ENCODE measurements around the gene SUFU.

The SUFU gene

GRCh38 chr10:102669206-102670064 lies 165.7 kb downstream of the SUFU start:
- H3K27ac Mint-ChIP-seq: no peak overlapping the region
- no peaks in the 10 kb centered on the region for H3K36me3 Mint-ChIP-seq
- H3K27me3 Mint-ChIP-seq: no peaks in the 10 kb centered on the region
- H3K4me1 Mint-ChIP-seq (ENCODE audit: low read depth): peaks cover 28% of the 10 kb centered on the region
- H3K9me3 Mint-ChIP-seq (ENCODE audit: low read depth): no peaks in the 10 kb centered on the region
- no peak overlapping the region for H3K4me3 Mint-ChIP-seq

DNA sequence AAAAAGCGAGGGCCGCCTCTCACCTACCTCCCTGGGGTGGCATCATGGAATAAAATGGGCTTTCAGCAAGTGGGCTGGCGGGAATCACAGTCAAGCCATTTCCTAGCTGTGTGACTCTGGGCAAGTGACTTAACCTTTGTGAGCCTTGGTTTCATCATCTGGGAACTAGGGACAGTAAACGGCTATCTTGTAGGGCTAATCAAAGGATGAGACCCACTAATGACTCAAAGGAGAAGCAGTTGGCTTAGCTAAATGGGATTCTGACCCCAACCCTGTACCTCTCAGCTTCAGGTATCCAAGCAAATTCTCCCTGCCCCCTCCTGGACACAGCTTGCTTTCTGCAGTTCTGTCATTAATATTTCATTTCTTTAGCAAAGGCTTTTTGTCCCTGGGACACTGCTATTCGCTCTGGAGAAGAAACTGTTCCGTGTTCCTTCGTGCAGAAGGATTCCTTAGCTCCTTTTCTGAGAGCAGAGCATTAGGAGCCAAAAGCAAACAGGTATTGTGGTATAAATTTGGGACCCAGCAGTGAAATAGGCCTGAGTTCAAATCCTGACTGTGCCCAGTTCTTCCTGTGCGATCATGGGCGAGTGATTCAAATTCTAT lies 166.4 kb downstream of the SUFU start:
- no peak overlapping the region for H3K4me3 Mint-ChIP-seq
- no peaks in the 10 kb centered on the region for H3K9me3 Mint-ChIP-seq (ENCODE audit: low read depth)
- H3K36me3 Mint-ChIP-seq: no peaks in the 10 kb centered on the region
- peaks cover 35% of the 10 kb centered on the region for H3K4me1 Mint-ChIP-seq (ENCODE audit: low read depth)
- no peaks in the 10 kb centered on the region for H3K27me3 Mint-ChIP-seq
- no peak overlapping the region for H3K27ac Mint-ChIP-seq

DNA sequence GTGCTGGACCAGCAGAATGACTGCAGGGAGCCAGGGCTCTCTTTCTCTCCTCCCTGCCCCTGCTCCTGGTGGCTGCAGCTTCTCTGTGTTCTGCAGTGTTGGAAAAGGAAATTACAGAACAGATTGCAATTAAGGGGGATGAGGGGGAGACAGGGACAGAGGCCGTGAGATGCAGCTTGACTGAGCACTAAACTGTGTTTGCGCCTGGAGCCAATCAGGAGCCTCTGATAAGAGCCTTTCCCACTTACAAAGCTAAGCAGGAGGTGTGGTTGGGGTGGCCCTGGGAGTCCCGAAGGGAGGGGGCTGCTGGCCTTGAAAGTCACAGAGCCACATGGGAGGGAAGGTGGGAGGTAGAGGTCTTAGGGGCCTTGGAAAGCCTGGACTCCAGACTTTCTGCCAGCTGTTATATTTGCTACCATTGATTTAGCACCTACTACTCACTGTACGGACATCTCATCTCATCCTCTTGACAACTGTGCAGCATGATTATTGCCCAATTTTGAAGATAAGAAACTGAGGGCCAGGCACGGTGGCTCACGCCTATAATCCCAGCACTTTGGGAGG lies 167.2 kb downstream of the SUFU start:
- Mint-ChIP-seq H3K27me3 (no peaks in the 10 kb centered on the region), H3K27ac (no peak overlapping the region), H3K9me3 (ENCODE audit: low read depth) (no peaks in the 10 kb centered on the region), H3K36me3 (no peaks in the 10 kb centered on the region), H3K4me1 (ENCODE audit: low read depth) (peaks cover 43% of the 10 kb centered on the region), H3K4me3 (no peak overlapping the region)

GRCh38 chr10:102673236-102673818 lies 169.6 kb downstream of the SUFU start:
- no peaks in the 10 kb centered on the region for H3K27me3 Mint-ChIP-seq
- peak overlapping the region; percentile 86 for H3K4me3 Mint-ChIP-seq
- H3K9me3 Mint-ChIP-seq (ENCODE audit: low read depth): no peaks in the 10 kb centered on the region
- no peaks in the 10 kb centered on the region for H3K36me3 Mint-ChIP-seq
- peak overlapping the region; percentile 89 for H3K27ac Mint-ChIP-seq
- peaks cover 47% of the 10 kb centered on the region for H3K4me1 Mint-ChIP-seq (ENCODE audit: low read depth)

- peak overlapping the region; percentile 89 for H3K27ac Mint-ChIP-seq
- no peaks in the 10 kb centered on the region for H3K27me3 Mint-ChIP-seq
- H3K36me3 Mint-ChIP-seq: no peaks in the 10 kb centered on the region
- H3K4me3 Mint-ChIP-seq: peak overlapping the region; percentile 86
- H3K4me1 Mint-ChIP-seq (ENCODE audit: low read depth): peaks cover 48% of the 10 kb centered on the region
- H3K9me3 Mint-ChIP-seq (ENCODE audit: low read depth): no peaks in the 10 kb centered on the region
Measured at GRCh38 chr10:102673819-102674511, 170.2 kb downstream of the SUFU start.

GRCh38 chr10:102674566-102674965 lies 170.8 kb downstream of the SUFU start:
- Mint-ChIP-seq H3K4me3 (peak overlapping the region; percentile 86), H3K9me3 (ENCODE audit: low read depth) (no peaks in the 10 kb centered on the region), H3K36me3 (no peaks in the 10 kb centered on the region), H3K4me1 (ENCODE audit: low read depth) (peaks cover 48% of the 10 kb centered on the region), H3K27ac (peak overlapping the region; percentile 13), H3K27me3 (no peaks in the 10 kb centered on the region)

DNA sequence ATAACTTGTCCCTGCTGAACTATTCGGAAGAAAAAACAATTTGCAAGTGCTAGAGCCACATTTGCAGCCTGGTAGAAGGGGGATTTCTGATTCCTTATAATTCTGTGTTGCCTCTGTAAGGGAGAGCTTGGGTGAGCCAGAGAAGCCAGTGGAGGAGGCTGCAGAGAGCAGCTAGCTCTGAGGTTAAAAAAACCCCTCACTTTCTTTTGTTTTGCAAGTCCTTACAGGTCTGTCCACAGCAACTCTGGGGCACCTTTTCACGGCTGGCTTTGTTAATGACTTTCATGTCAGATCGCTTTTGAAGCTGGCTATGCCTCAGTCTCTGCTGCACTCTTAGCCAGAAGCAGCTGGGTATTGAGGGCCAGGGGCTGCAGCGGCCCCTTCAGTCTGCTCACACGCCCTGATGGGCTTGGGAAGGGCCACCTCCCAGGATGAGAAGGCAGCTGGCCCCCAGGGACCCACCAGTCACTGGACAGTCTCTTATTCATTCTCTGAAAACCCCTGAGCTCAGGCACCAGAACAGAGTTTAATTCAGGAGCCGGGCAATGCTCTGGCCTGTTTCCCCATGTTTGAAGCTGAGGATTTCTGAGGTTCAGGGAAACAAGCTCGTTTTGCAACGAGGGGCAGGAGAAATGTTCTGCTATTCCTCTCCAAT lies 171.4 kb downstream of the SUFU start:
- Mint-ChIP-seq H3K4me3 (peak overlapping the region; percentile 86), H3K27me3 (no peaks in the 10 kb centered on the region), H3K36me3 (no peaks in the 10 kb centered on the region), H3K4me1 (ENCODE audit: low read depth) (peaks cover 48% of the 10 kb centered on the region), H3K9me3 (ENCODE audit: low read depth) (no peaks in the 10 kb centered on the region), H3K27ac (peak overlapping the region; percentile 13)

GRCh38 chr10:102675666-102676533 lies 172.1 kb downstream of the SUFU start:
- H3K4me3 Mint-ChIP-seq: peak overlapping the region; percentile 86
- H3K4me1 Mint-ChIP-seq (ENCODE audit: low read depth): peaks cover 48% of the 10 kb centered on the region
- no peaks in the 10 kb centered on the region for H3K9me3 Mint-ChIP-seq (ENCODE audit: low read depth)
- peak overlapping the region; percentile 41 for H3K27ac Mint-ChIP-seq
- no peaks in the 10 kb centered on the region for H3K27me3 Mint-ChIP-seq
- H3K36me3 Mint-ChIP-seq: no peaks in the 10 kb centered on the region

DNA sequence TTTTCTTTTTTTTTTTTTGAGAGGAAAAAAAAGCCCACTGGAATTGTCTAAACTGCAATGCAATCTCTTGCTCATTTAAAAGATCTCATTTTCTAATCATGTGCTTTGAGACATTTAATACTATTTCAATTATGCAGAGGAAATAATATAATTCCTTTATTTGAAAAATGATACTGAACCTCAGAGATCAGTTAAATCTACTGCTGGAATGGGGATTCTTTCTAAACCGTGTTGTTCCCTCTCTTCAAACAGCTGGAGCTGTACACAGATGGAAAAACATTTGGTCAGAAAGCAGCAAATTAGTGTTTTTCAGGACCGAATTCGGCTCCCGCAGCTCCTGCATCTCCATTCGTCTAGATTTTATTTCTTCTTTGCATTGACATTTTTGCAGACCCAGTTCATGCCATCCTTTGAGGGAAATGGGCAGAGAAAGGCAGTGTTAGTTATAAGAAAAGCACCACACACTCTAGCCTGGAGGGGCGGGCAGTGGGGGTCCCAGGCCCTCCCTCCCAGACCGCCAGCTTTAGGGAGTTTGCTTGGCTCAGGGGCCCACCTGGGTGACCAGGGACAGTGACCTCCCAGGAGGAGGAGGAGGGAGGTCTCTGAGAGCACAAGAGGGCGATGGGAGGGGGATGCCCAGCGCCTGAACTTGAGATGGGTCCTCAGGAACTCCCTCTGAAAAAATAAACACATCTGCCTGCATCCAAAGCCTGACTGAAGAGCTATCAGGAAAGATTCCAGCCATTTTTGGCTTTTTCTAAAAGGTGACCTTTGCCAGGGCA lies 173.0 kb downstream of the SUFU start:
- peaks cover 51% of the 10 kb centered on the region for H3K4me1 Mint-ChIP-seq (ENCODE audit: low read depth)
- H3K9me3 Mint-ChIP-seq (ENCODE audit: low read depth): no peaks in the 10 kb centered on the region
- H3K27ac Mint-ChIP-seq: no peak overlapping the region
- H3K36me3 Mint-ChIP-seq: no peaks in the 10 kb centered on the region
- no peaks in the 10 kb centered on the region for H3K27me3 Mint-ChIP-seq
- H3K4me3 Mint-ChIP-seq: no peak overlapping the region

DNA sequence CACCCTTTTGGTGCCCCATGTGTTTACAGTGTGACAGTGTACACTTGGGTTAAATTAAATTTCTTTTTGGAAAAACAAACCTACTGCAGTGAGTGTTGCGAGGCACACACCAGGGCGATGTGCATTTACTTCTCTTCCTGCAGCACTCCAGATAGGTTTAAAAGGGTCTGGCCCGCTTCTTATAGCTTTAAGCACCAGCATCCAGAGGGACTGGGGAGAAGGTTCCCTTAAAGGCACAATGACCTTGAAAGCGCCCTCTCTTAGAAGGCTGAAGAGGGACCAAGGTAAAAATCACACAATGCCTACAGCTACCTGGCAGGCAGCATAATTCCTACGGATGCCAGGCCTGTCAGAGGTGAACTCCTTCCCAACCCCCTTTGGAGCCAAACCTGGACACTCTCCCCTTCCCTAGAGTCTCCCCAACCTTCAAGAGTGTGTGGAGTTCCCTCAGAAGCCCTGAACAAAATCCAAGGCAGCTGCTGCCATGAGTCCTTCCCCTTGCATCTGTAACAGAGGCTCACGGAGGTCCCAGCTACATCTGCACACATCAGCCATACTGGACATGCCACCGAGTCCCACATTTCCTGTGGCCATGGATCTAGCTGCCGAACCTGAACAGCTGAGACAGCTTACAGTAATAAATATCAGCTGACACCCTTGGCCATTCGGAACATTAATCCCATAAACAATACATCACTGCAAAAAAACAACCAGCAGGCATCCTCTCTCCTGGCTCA lies 173.7 kb downstream of the SUFU start:
- Mint-ChIP-seq H3K4me1 (ENCODE audit: low read depth) (peaks cover 59% of the 10 kb centered on the region), H3K9me3 (ENCODE audit: low read depth) (no peaks in the 10 kb centered on the region), H3K4me3 (no peak overlapping the region), H3K27ac (no peak overlapping the region), H3K27me3 (no peaks in the 10 kb centered on the region), H3K36me3 (no peaks in the 10 kb centered on the region)

DNA sequence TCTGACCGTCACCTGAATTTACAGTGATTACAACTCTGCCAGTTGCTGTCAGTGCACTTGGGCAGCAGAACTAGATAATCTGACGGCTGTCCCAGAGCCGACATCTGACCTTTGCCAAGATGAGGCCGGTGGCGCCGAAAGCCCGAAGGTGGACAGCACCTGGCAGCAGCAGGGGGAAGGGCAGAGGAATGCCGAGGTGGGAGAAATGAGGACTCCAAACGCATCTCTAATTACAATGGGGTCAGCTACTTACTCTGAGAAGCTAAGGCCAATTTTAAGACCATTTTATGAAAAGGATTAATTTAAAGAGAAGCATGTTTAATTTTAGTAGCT lies 174.3 kb downstream of the SUFU start:
- Mint-ChIP-seq H3K4me3 (no peak overlapping the region), H3K27ac (no peak overlapping the region), H3K9me3 (ENCODE audit: low read depth) (no peaks in the 10 kb centered on the region), H3K36me3 (no peaks in the 10 kb centered on the region), H3K27me3 (no peaks in the 10 kb centered on the region), H3K4me1 (ENCODE audit: low read depth) (peaks cover 56% of the 10 kb centered on the region)

DNA sequence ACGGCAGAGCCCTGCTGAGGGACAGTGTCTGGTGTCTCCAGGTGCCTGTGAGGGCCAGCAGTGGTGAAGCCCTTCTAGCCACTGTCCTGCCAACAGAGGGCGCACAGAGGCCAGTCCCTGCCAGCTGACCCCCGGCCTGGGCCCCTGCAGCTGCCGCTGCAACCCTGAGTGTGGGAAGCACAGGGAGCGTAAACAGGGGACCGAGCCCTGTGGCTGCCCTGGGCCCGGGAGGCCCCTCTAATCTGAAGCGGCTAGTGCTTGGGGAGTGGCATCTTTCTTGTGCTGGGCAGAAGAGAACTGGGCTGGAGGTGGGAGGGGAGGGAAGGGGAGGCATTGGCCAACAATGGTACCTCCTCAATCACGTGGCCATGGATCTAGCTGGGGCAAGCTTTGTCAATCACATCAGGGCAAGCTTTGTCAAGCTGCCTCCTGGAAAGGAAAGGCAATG lies 175.1 kb downstream of the SUFU start:
- Mint-ChIP-seq H3K27me3 (no peaks in the 10 kb centered on the region), H3K4me3 (no peak overlapping the region), H3K9me3 (ENCODE audit: low read depth) (no peaks in the 10 kb centered on the region), H3K4me1 (ENCODE audit: low read depth) (peaks cover 50% of the 10 kb centered on the region), H3K36me3 (no peaks in the 10 kb centered on the region), H3K27ac (no peak overlapping the region)

GRCh38 chr10:102679596-102679995 lies 175.8 kb downstream of the SUFU start:
- Mint-ChIP-seq H3K4me3 (no peak overlapping the region), H3K9me3 (ENCODE audit: low read depth) (no peaks in the 10 kb centered on the region), H3K27ac (no peak overlapping the region), H3K27me3 (no peaks in the 10 kb centered on the region), H3K36me3 (no peaks in the 10 kb centered on the region), H3K4me1 (ENCODE audit: low read depth) (peaks cover 45% of the 10 kb centered on the region)
